ENCODE data around the gene FILIP1L. TPM values are rescaled to one million over a fixed set of nuclear protein-coding genes. Genes with fewer than 3 reads are reported as not detected.

Gene FILIP1L
- total RNA-seq, 1 donor, result 213 TPM

DNA sequence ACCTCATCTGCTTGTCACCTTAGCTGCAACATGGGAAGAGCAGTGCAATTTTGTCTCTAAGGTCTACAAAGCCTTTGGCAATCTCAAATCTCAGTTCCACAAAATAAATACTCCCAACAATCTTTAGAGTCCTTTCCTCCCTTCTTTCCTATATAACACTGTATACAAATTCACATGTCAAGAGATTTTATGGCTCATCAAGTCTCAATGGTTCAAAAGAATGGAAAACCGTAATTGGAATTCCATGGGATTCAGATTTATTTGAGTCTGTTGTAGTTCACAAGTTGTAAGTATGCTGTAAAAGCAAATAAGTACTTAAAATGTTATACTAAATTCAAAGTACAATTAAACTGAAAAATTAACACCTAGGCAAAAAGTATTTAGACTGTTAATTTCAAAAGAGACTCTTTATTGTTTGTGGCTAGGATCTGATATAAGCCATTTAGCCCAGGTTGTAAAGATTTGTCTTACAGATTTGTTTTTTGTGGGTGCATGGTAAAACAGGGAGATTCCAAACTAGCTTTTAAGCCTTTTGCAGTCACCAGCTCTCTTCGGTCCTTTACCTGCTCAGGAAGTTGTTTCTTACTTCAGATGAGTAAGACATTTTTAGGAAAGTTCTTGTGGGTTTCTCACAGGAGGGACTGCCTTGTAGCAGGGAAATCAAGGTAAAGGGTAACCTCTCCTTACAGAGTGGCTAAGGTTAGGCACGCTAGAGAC, 246.5 kb downstream of the FILIP1L start:
- H3K4me3 ChIP-seq (ENCODE audit: low read depth, low read length), result no peak overlapping the region
- no peak for DNase-seq (ENCODE audit: low read depth)
- TF ChIP-seq, protein P1, sequence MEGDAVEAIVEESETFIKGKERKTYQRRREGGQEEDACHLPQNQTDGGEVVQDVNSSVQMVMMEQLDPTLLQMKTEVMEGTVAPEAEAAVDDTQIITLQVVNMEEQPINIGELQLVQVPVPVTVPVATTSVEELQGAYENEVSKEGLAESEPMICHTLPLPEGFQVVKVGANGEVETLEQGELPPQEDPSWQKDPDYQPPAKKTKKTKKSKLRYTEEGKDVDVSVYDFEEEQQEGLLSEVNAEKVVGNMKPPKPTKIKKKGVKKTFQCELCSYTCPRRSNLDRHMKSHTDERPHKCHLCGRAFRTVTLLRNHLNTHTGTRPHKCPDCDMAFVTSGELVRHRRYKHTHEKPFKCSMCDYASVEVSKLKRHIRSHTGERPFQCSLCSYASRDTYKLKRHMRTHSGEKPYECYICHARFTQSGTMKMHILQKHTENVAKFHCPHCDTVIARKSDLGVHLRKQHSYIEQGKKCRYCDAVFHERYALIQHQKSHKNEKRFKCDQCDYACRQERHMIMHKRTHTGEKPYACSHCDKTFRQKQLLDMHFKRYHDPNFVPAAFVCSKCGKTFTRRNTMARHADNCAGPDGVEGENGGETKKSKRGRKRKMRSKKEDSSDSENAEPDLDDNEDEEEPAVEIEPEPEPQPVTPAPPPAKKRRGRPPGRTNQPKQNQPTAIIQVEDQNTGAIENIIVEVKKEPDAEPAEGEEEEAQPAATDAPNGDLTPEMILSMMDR (IDR thresholded peaks at IDR 0.05; ENCODE audit: insufficient read depth, low read depth, low read length), result no peak

DNA sequence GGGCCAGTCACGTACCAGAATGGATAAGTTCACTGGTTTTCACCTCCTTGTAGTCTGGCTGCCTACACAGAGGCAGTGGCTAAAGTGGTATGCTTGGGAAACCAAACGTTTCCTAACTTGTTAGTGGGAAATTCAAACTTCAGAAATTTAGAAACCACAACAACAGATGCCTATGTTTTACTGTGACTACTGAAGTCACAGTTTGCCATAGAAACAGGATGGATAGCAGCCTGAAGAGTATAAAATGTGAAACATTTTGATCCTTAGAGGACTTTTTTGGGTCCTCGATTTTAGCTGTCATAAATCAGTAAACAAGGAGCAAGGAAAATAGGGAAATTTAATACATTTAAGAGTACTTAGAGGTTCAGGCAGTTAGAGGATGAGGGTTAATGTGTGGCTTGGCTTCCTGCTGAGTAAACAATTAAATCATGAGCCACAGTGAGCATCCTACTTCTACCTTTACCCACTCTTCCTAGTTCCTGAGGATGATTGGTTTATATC, 248.0 kb downstream of the FILIP1L start:
- TF ChIP-seq, protein P1 (IDR thresholded peaks at IDR 0.05; ENCODE audit: insufficient read depth, low read depth, low read length), result no peak

GRCh38 chr3:99865321-99865720, 249.0 kb downstream of the FILIP1L start:
- no peak for DNase-seq (ENCODE audit: low read depth)
- TF ChIP-seq, protein P1 (IDR thresholded peaks at IDR 0.05; ENCODE audit: insufficient read depth, low read depth, low read length), result no peak
- H3K4me3 ChIP-seq (ENCODE audit: low read depth, low read length), result no peak overlapping the region

More for the DNA sequence above, 248.0 kb downstream of the FILIP1L start:
- no peak overlapping the region for H3K4me3 ChIP-seq (ENCODE audit: low read depth, low read length)
- DNase-seq (ENCODE audit: low read depth), result peak; percentile 79

DNA sequence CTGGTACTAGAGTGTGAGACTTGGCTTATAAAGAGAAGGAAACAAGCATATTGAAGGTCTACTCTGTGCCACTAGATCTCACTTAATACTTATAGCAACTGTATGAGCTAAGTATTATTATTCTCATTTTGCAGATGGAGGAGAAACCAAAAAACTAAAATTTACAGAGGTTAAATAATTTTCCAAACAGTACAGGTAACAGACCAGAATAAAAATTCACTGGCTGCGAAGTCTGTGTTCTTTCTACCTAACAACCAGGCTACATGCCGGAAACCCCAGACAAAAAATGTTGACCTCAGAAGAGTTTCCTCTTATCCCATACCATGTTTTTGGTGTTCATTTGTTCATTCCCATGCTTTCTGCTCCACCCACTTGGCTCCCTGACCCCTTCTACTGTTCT, 250.0 kb downstream of the FILIP1L start:
- H3K4me3 ChIP-seq (ENCODE audit: low read depth, low read length), result no peak overlapping the region
- TF ChIP-seq, protein P1 (IDR thresholded peaks at IDR 0.05; ENCODE audit: insufficient read depth, low read depth, low read length), result no peak
- DNase-seq (ENCODE audit: low read depth), result no peak

DNA sequence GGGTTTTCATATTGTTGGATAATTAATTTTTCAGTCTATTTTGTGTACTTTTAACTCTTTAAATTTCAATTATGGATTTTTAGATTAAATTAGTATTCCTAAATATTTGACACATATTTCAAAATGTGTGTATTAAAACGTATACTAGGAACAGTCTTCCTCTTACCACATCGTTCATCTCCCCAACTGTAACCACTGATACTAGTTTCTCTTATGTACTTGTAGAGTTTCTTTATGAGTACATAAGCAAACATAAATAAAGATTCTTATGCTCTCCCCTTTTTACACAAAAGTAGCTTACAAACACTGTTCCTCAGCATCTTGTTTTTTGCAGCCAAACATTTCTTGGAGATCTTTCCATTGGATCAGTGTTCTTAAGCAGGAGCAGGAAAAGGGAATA, 250.7 kb downstream of the FILIP1L start:
- TF ChIP-seq, protein P1 (IDR thresholded peaks at IDR 0.05; ENCODE audit: insufficient read depth, low read depth, low read length), result no peak
- no peak overlapping the region for H3K4me3 ChIP-seq (ENCODE audit: low read depth, low read length)
- DNase-seq (ENCODE audit: low read depth), result no peak

DNA sequence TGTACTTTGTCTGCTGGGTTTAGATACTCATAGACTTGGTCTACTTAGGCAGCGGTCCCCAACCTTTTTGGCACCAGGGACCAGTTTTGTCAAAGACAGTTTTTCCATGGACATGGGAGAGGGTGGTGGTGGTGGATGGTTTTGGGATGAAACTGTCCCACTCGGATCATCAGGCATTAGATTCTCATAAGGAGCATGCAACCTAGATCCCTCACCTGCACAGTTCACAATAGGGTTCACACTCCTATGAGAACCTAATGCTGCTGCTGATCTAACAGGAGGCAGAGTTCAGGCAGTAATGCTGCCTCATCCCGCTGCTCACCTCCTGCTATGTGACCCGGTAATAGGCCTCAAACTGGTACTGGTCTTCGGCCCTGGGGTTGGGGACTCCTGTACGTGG, 251.3 kb downstream of the FILIP1L start:
- H3K4me3 ChIP-seq (ENCODE audit: low read depth, low read length), result no peak overlapping the region
- TF ChIP-seq, protein P1 (IDR thresholded peaks at IDR 0.05; ENCODE audit: insufficient read depth, low read depth, low read length), result no peak

More for the DNA sequence above, 251.3 kb downstream of the FILIP1L start:
- no peak for DNase-seq (ENCODE audit: low read depth)
